HCT116 (cell line): ENCODE data around the gene PDE6C. TPM values are rescaled to one million over a fixed set of nuclear protein-coding genes. Genes with fewer than 3 reads are reported as not detected.

Experiments
- ATAC-seq: fragments of 200-7000 bp; cut with Tn5 transposase; 2 replicates; pipeline ENCODE4 v1.9.1; 2020; ENCODE audit warnings: mild to moderate bottlenecking, moderate library complexity
- BruUV-seq: library from RNA; stranded (reverse); fragments of 400-500 nt; replicated peaks from 2 replicates; lab custom pipeline; 2021; lab: Mats Ljungman, UMichigan
- CTCF ChIA-PET: fragments of 300-600 bp; sonication (Branson Sonifier 250); formaldehyde crosslinking; loops from one replicate; lab custom pipeline; 2021; ENCODE audit warnings: antibody characterized with exemption; lab: Charles Lee
- POLR2A ChIA-PET: fragments of 300-600, 350-600 bp; sonication (Branson Sonifier 250); formaldehyde crosslinking; loops from one replicate; lab custom pipeline; 2021; ENCODE audit warnings: antibody characterized with exemption; lab: Charles Lee
- RAD21 ChIA-PET, 2 experiments: fragments of 300-600 bp; sonication (Branson Sonifier 250); formaldehyde crosslinking; loops; one replicate each; lab custom pipeline; 2023; ENCODE audit warnings: low total read pairs in 2 of 2; ENCODE audit not compliant: uncharacterized antibody in 2 of 2, unreplicated experiment in 2 of 2, low non-redundant PET in 1 of 2; lab: Charles Lee
- DNase-seq: peaks from one replicate; pipeline ENCODE4 v3.0.0-alpha.2; 2010; ENCODE audit warnings: low read depth, low spot score
- H2AFZ ChIP-seq: fragments of 200-600 bp; shearing (Covaris generic), sonication (generic); 2 replicates; pipeline ENCODE4 v1.6.1; 2017; ENCODE audit warnings: low read depth, mixed run types, mixed read lengths, antibody characterized with exemption, low read length; ENCODE audit not compliant: poor library complexity, severe bottlenecking
- H3K27ac ChIP-seq: 2 replicates; pipeline ENCODE4 v1.5.1; 2012; ENCODE audit warnings: low read depth, low read length
- H3K27me3 ChIP-seq: fragments of 200-600 bp; sonication (generic); 2 replicates; pipeline ENCODE4 v1.6.1; 2016; ENCODE audit warnings: mixed run types, low read length, mixed read lengths; ENCODE audit not compliant: insufficient read depth
- H3K36me3 ChIP-seq, 2 experiments: fragments of 200-500 bp in 1 of 2; fragments of 200-600 bp in 1 of 2; sonication (Bioruptor generic) in 1 of 2; sonication (generic) in 1 of 2; 2 replicates each; pipeline versions ENCODE4 v1.5.1 to v1.6.1; 2014 to 2016; ENCODE audit warnings: low read length in 2 of 2, inconsistent platforms in 1 of 2, mixed read lengths in 1 of 2, mixed run types in 1 of 2; ENCODE audit not compliant: insufficient read depth in 2 of 2, control insufficient read depth in 1 of 2
- H3K4me1 ChIP-seq, 2 experiments: fragments of 200-600 bp in 1 of 2; sonication (generic) in 1 of 2; 2 replicates each; pipeline versions ENCODE4 v1.5.1 to v1.6.1; 2012 to 2017; ENCODE audit warnings: low read length in 2 of 2, inconsistent platforms in 1 of 2, mild to moderate bottlenecking in 1 of 2, mixed read lengths in 1 of 2, mixed run types in 1 of 2, moderate library complexity in 1 of 2; ENCODE audit not compliant: insufficient read depth in 2 of 2, control insufficient read depth in 1 of 2
- H3K4me2 ChIP-seq: fragments of 200-600 bp; sonication (generic); 2 replicates; pipeline ENCODE4 v1.6.1; 2017; ENCODE audit warnings: mixed run types, low read length, mixed read lengths
- H3K4me3 ChIP-seq, 2 experiments: fragments of 200-600 bp in 1 of 2; sonication (generic) in 1 of 2; replicated peaks in 1 of 2; 2 replicates each; pipeline ENCODE4 v1.5.1; 2011 to 2016; ENCODE audit warnings: low read length in 2 of 2, control low read depth in 1 of 2, low read depth in 1 of 2, mild to moderate bottlenecking in 1 of 2, mixed read lengths in 1 of 2, mixed run types in 1 of 2
- H3K79me2 ChIP-seq: fragments of 200-600 bp; sonication (generic); 2 replicates; pipeline ENCODE4 v1.6.1; 2017; ENCODE audit warnings: mild to moderate bottlenecking, mixed run types, low read length, moderate library complexity, mixed read lengths; ENCODE audit not compliant: insufficient read depth
- H3K9ac ChIP-seq: fragments of 200-600 bp; sonication (generic); 2 replicates; pipeline ENCODE4 v1.6.1; 2016; ENCODE audit warnings: low read length, mixed read lengths
- H3K9me2 ChIP-seq: fragments of 200-600 bp; sonication (generic), shearing (Covaris generic); 2 replicates; pipeline ENCODE4 v1.6.1; 2017; ENCODE audit warnings: mixed run types, mild to moderate bottlenecking, moderate library complexity; ENCODE audit not compliant: insufficient read depth
- H3K9me3 ChIP-seq, 2 experiments: fragments of 200-500 bp in 1 of 2; fragments of 200-600 bp in 1 of 2; sonication (Bioruptor generic) in 1 of 2; sonication (generic) in 1 of 2; 2 replicates each; pipeline ENCODE4 v1.6.1; 2014 to 2017; ENCODE audit warnings: low read length in 2 of 2, mixed read lengths in 2 of 2, inconsistent platforms in 1 of 2, low read depth in 1 of 2, mild to moderate bottlenecking in 1 of 2, mixed run types in 1 of 2, moderate library complexity in 1 of 2; ENCODE audit not compliant: control insufficient read depth in 1 of 2, insufficient read depth in 1 of 2
- H4K20me1 ChIP-seq: fragments of 200-600 bp; sonication (generic), shearing (Covaris generic); 2 replicates; pipeline ENCODE4 v1.6.1; 2017; ENCODE audit warnings: mixed run types, mild to moderate bottlenecking, moderate library complexity; ENCODE audit not compliant: insufficient read depth
- ATF3 ChIP-seq: IDR thresholded peaks from 2 replicates; pipeline ENCODE4 v1.6.1; 2012
- CEBPB ChIP-seq: IDR thresholded peaks from 2 replicates; pipeline ENCODE4 v1.6.1; 2012; ENCODE audit warnings: low read depth
- EGR1 ChIP-seq: IDR thresholded peaks from 2 replicates; pipeline ENCODE4 v1.6.1; 2012; ENCODE audit warnings: low read depth
- ELF1 ChIP-seq: IDR thresholded peaks from 2 replicates; pipeline ENCODE4 v1.6.1; 2012; ENCODE audit warnings: low read depth, borderline replicate concordance
- EZH2 ChIP-seq: fragments of 200-600 bp; sonication (generic); IDR thresholded peaks from 2 replicates; pipeline ENCODE4 v1.6.1; 2017; ENCODE audit warnings: antibody characterized with exemption, mixed run types
- EZH2phosphoT487 ChIP-seq: fragments of 200-600 bp; IDR thresholded peaks from 2 replicates; pipeline ENCODE4 v1.6.1; 2018; ENCODE audit warnings: antibody characterized with exemption, borderline replicate concordance
- FOSL1 ChIP-seq: IDR thresholded peaks from 2 replicates; pipeline ENCODE4 v1.6.1; 2012; ENCODE audit warnings: low read depth
- JUND ChIP-seq: IDR thresholded peaks from 2 replicates; pipeline ENCODE4 v1.6.1; 2012
- MAX ChIP-seq: IDR thresholded peaks from 2 replicates; pipeline ENCODE4 v1.6.1; 2012
- POLR2A ChIP-seq: IDR thresholded peaks from 2 replicates; pipeline ENCODE4 v1.7.0; 2011; ENCODE audit warnings: borderline replicate concordance; ENCODE audit not compliant: insufficient read depth, insufficient read length; ENCODE audit errors: extremely low read depth
- POLR2AphosphoS5 ChIP-seq: IDR thresholded peaks from 2 replicates; pipeline ENCODE4 v1.6.1; 2011; ENCODE audit warnings: mild to moderate bottlenecking, low read depth, low read length, moderate library complexity
- RAD21 ChIP-seq: IDR thresholded peaks from 2 replicates; pipeline ENCODE4 v1.6.1; 2012; ENCODE audit warnings: low read depth, mild to moderate bottlenecking
- REST ChIP-seq: IDR thresholded peaks from 2 replicates; pipeline ENCODE4 v1.6.1; 2012; ENCODE audit warnings: low read depth
- SIN3A ChIP-seq: IDR thresholded peaks from 2 replicates; pipeline ENCODE4 v1.6.1; 2012; ENCODE audit warnings: low read depth
- SP1 ChIP-seq: IDR thresholded peaks from 2 replicates; pipeline ENCODE4 v1.6.1; 2012; ENCODE audit warnings: low read depth
- SRF ChIP-seq: IDR thresholded peaks from 2 replicates; pipeline ENCODE4 v1.6.1; 2012; ENCODE audit warnings: low read depth
- TCF7L2 ChIP-seq: IDR thresholded peaks from 2 replicates; pipeline ENCODE4 v1.7.0; 2011; ENCODE audit warnings: borderline replicate concordance, inconsistent platforms; ENCODE audit not compliant: insufficient read depth, insufficient read length; ENCODE audit errors: extremely low read depth
- YY1 ChIP-seq: IDR thresholded peaks from 2 replicates; pipeline ENCODE4 v1.6.1; 2011; ENCODE audit warnings: low read length, low read depth, moderate library complexity, mild to moderate bottlenecking; ENCODE audit not compliant: insufficient replicate concordance; ENCODE audit errors: extremely low read depth
- ZBTB33 ChIP-seq: IDR thresholded peaks from 2 replicates; pipeline ENCODE4 v1.6.1; 2011; ENCODE audit warnings: mild to moderate bottlenecking, low read length, moderate library complexity; ENCODE audit not compliant: insufficient replicate concordance; ENCODE audit errors: extremely low read depth
- ZFX ChIP-seq: fragments of 450-650 bp; IDR thresholded peaks from 2 replicates; pipeline ENCODE4 v1.6.1; 2017
- ZNF274 ChIP-seq: fragments of 200-500 bp; sonication (Bioruptor generic); IDR thresholded peaks from 2 replicates; pipeline ENCODE4 v1.6.1; 2014; ENCODE audit warnings: mild to moderate bottlenecking, low read depth, low read length, inconsistent platforms
- intact Hi-C: fragments of 100-400 bp; cut with micrococcal nuclease; formaldehyde crosslinking; loops from 2 replicates; pipeline ENCODE4 v1.10.0; 2022
- total RNA-seq: library from RNA; stranded (reverse); gene quantifications from one replicate; pipeline ENCODE4 v1.2.1, GENCODE V29; 2021; ENCODE audit not compliant: unreplicated experiment

The PDE6C gene
- total RNA-seq, 1 experiment from 2014 or later: not detected

- TF ChIP-seq ZBTB33 (no peak), FOSL1 (peak; percentile 38), ZFX (no peak), EGR1 (no peak), ELF1 (no peak)
- TF ChIP-seq, all 23 proteins: peak for 3
Measured at GRCh38 chr10:93579089-93579488, 33.2 kb upstream of the PDE6C start (continued).

- POLR2A ChIA-PET: no interaction called here
- intact Hi-C loops: no loop called here
- Histone ChIP-seq H3K79me2 (no peaks in the 10 kb centered on the region), H3K9ac (no peak overlapping the region), H4K20me1 (no peaks in the 10 kb centered on the region), H3K4me1 (peaks cover 6 to 22% of the 10 kb centered on the region in 2 experiments; a peak in 2 of 4 replicates), H3K27ac (no peak overlapping the region), H2AFZ (no peak overlapping the region), H3K36me3 (no peaks in the 10 kb centered on the region), H3K27me3 (no peaks in the 10 kb centered on the region), H3K4me2 (no peak overlapping the region), H3K9me2 (no peaks in the 10 kb centered on the region), H3K9me3 (peaks cover 0 to 4% of the 10 kb centered on the region in 2 experiments; a peak in 1 of 4 replicates), H3K4me3 (no peak overlapping the region)
- CTCF ChIA-PET: no interaction called here
- no peak for DNase-seq
- RAD21 ChIA-PET: no interaction called here
- no peak for TF ChIP-seq EZH2phosphoT487
- no peak for TF ChIP-seq POLR2AphosphoS5
- no peak for TF ChIP-seq YY1
- TF ChIP-seq EZH2: no peak
- TF ChIP-seq ZNF274: no peak
- TF ChIP-seq EGR1: no peak
- TF ChIP-seq RAD21: no peak
- no peak for TF ChIP-seq REST
- no peak for TF ChIP-seq SP1
- no peak for TF ChIP-seq ZFX
- TF ChIP-seq ATF3: no peak
- TF ChIP-seq POLR2A: no peak
- TF ChIP-seq SIN3A: no peak
- no peak for TF ChIP-seq SRF
- no peak for TF ChIP-seq TCF7L2
- TF ChIP-seq MAX: no peak
- TF ChIP-seq JUND: no peak
- TF ChIP-seq ELF1: no peak
- no peak for TF ChIP-seq CEBPB
- no TSS peak for BruUV-seq
- no peak for ATAC-seq
Measured at GRCh38 chr10:93579985-93580711, 32.2 kb upstream of the PDE6C start.
